H9 (cell line): ENCODE data around the gene GPR137B. TPM values are rescaled to one million over a fixed set of nuclear protein-coding genes. Genes with fewer than 3 reads are reported as not detected.

Source experiments
- DNase-seq: peaks from one replicate; pipeline ENCODE4 v3.0.0-alpha.2; 2017
- H2AFZ ChIP-seq: one replicate; pipeline ENCODE4 v1.6.1; 2013; ENCODE audit warnings: mild to moderate bottlenecking, low read length, control low read depth, moderate library complexity
- H2AK5ac ChIP-seq: 2 replicates; pipeline ENCODE4 v1.6.1; 2013; ENCODE audit warnings: low read length, control low read depth, mixed read lengths; ENCODE audit not compliant: insufficient read length
- H2BK120ac ChIP-seq: one replicate; pipeline ENCODE4 v1.6.1; 2013; ENCODE audit warnings: low read depth, mild to moderate bottlenecking, low read length, control low read depth, inconsistent platforms; ENCODE audit not compliant: poor library complexity, severe bottlenecking
- H2BK12ac ChIP-seq: 2 replicates; pipeline ENCODE4 v1.6.1; 2013; ENCODE audit warnings: low read length, control low read depth, mixed read lengths, low read depth; ENCODE audit not compliant: insufficient read length
- H2BK15ac ChIP-seq: 2 replicates; pipeline ENCODE4 v1.6.1; 2013; ENCODE audit warnings: low read depth, low read length, control low read depth
- H2BK20ac ChIP-seq: one replicate; pipeline ENCODE4 v1.6.1; 2013; ENCODE audit warnings: low read depth, mild to moderate bottlenecking, low read length, control low read depth, inconsistent platforms; ENCODE audit not compliant: poor library complexity, severe bottlenecking
- H2BK5ac ChIP-seq: 2 replicates; pipeline ENCODE4 v1.6.1; 2013; ENCODE audit warnings: low read length, control low read depth, mixed read lengths; ENCODE audit not compliant: insufficient read length
- H3K14ac ChIP-seq: 2 replicates; pipeline ENCODE4 v1.6.1; 2013; ENCODE audit warnings: low read length, control low read depth; ENCODE audit not compliant: insufficient read depth
- H3K18ac ChIP-seq: 2 replicates; pipeline ENCODE4 v1.6.1; 2013; ENCODE audit warnings: low read depth, mild to moderate bottlenecking, mixed read lengths, low read length, control low read depth; ENCODE audit not compliant: insufficient read length
- H3K23ac ChIP-seq: 2 replicates; pipeline ENCODE4 v1.6.1; 2013; ENCODE audit warnings: low read length, control low read depth, mixed read lengths, low read depth; ENCODE audit not compliant: insufficient read length
- H3K23me2 ChIP-seq: 2 replicates; pipeline ENCODE4 v1.6.1; 2013; ENCODE audit warnings: low read depth, mild to moderate bottlenecking, mixed read lengths, low read length, control low read depth; ENCODE audit not compliant: insufficient read length, poor library complexity, severe bottlenecking
- H3K27ac ChIP-seq: 2 replicates; pipeline ENCODE4 v1.5.1; 2013; ENCODE audit warnings: low read length, control low read depth, mixed read lengths, low read depth; ENCODE audit not compliant: insufficient read length
- H3K27me3 ChIP-seq: 2 replicates; pipeline ENCODE4 v1.6.1; 2013; ENCODE audit warnings: low read length, control low read depth, inconsistent platforms; ENCODE audit not compliant: insufficient read depth
- H3K4ac ChIP-seq: 2 replicates; pipeline ENCODE4 v1.6.1; 2013; ENCODE audit warnings: low read depth, mild to moderate bottlenecking, control low read depth, inconsistent platforms, low read length, moderate library complexity
- H3K4me1 ChIP-seq: 2 replicates; pipeline ENCODE4 v1.6.1; 2013; ENCODE audit warnings: low read length, control low read depth, inconsistent platforms; ENCODE audit not compliant: insufficient read depth
- H3K4me2 ChIP-seq: 2 replicates; pipeline ENCODE4 v1.6.1; 2013; ENCODE audit warnings: low read length, control low read depth, mixed read lengths; ENCODE audit not compliant: insufficient read length, insufficient read depth
- H3K56ac ChIP-seq: 2 replicates; pipeline ENCODE4 v1.6.1; 2013; ENCODE audit warnings: low read depth, mild to moderate bottlenecking, mixed read lengths, low read length, control low read depth; ENCODE audit not compliant: insufficient read length
- H3K79me1 ChIP-seq: 2 replicates; pipeline ENCODE4 v1.6.1; 2013; ENCODE audit warnings: low read depth, mild to moderate bottlenecking, moderate library complexity, low read length, control low read depth, inconsistent platforms; ENCODE audit not compliant: insufficient read depth, poor library complexity, severe bottlenecking
- H3K79me2 ChIP-seq: 2 replicates; pipeline ENCODE4 v1.6.1; 2013; ENCODE audit warnings: low read length, control low read depth, inconsistent platforms; ENCODE audit not compliant: insufficient read depth
- H3K9ac ChIP-seq: 2 replicates; pipeline ENCODE4 v1.6.1; 2013; ENCODE audit warnings: low read length, control low read depth, mixed read lengths; ENCODE audit not compliant: insufficient read length; ENCODE audit errors: extremely low read depth
- H3K9me3 ChIP-seq: one replicate; pipeline ENCODE4 v1.6.1; 2013; ENCODE audit warnings: low read depth, low read length, inconsistent platforms; ENCODE audit not compliant: control insufficient read depth
- H3T11ph ChIP-seq: one replicate; pipeline ENCODE4 v1.6.1; 2013; ENCODE audit warnings: mild to moderate bottlenecking, low read length, control low read depth, inconsistent platforms
- H4K20me1 ChIP-seq: one replicate; pipeline ENCODE4 v1.6.1; 2013; ENCODE audit not compliant: control insufficient read depth, insufficient read length, insufficient read depth
- H4K5ac ChIP-seq: 2 replicates; pipeline ENCODE4 v1.6.1; 2013; ENCODE audit warnings: low read depth, mild to moderate bottlenecking, mixed read lengths, low read length, control low read depth; ENCODE audit not compliant: insufficient read length
- H4K8ac ChIP-seq: replicated peaks from 2 replicates; pipeline ENCODE4 v1.6.1; 2013; ENCODE audit warnings: low read length, control low read depth, mixed read lengths, low read depth; ENCODE audit not compliant: insufficient read length
- H4K91ac ChIP-seq: 2 replicates; pipeline ENCODE4 v1.6.1; 2013; ENCODE audit warnings: low read depth, mild to moderate bottlenecking, moderate library complexity, mixed read lengths, low read length, control low read depth; ENCODE audit not compliant: insufficient read length
- H3K27ac Mint-ChIP-seq, 3 experiments: 2 replicates in 2 of 3; 3 replicates in 1 of 3; pipeline ENCODE4 v1.8.0; 2020 to 2021; ENCODE audit warnings: mixed read lengths in 3 of 3, mild to moderate bottlenecking in 1 of 3, moderate library complexity in 1 of 3
- H3K27me3 Mint-ChIP-seq: 2 replicates; pipeline ENCODE4 v1.8.0; 2021; ENCODE audit warnings: low read depth, mild to moderate bottlenecking, moderate library complexity, mixed read lengths
- H3K36me3 Mint-ChIP-seq, 3 experiments: 2 replicates in 2 of 3; 3 replicates in 1 of 3; pipeline ENCODE4 v1.8.0; 2020 to 2021; ENCODE audit warnings: low read depth in 3 of 3, mixed read lengths in 3 of 3; ENCODE audit not compliant: insufficient read depth in 1 of 3
- H3K4me1 Mint-ChIP-seq, 2 experiments: 2 replicates each; pipeline ENCODE4 v1.8.0; 2020; ENCODE audit warnings: mixed read lengths in 2 of 2
- H3K4me3 Mint-ChIP-seq, 2 experiments: 2 replicates in 1 of 2; 3 replicates in 1 of 2; pipeline ENCODE4 v1.8.0; 2020 to 2021; ENCODE audit warnings: mild to moderate bottlenecking in 2 of 2, mixed read lengths in 2 of 2, moderate library complexity in 1 of 2
- H3K9me3 Mint-ChIP-seq, 2 experiments: 2 replicates in 1 of 2; 3 replicates in 1 of 2; pipeline ENCODE4 v1.8.0; 2020; ENCODE audit warnings: mild to moderate bottlenecking in 2 of 2, mixed read lengths in 2 of 2, moderate library complexity in 1 of 2
- CTCF ChIP-seq: fragments of 200-600 bp; sonication (generic); conservative IDR thresholded peaks from 3 replicates; pipeline ENCODE4 v1.8.0; 2021; ENCODE audit warnings: antibody characterized with exemption, mild to moderate bottlenecking
- WGBS: extraction: QIAGEN DNeasy Blood & Tissue Kit; methylation state at CpG from one replicate; pipeline ENCODE4 v1.1.7; 2013; ENCODE audit warnings: missing lambda C conversion rate, low lambda C conversion rate, mixed read lengths; ENCODE audit not compliant: insufficient read length; ENCODE audit errors: extremely low coverage; 5-methylcytosine and 5-hydroxymethylcytosine counted together
- total RNA-seq: library from RNA; stranded (reverse); gene quantifications from 2 replicates; pipeline ENCODE4 v1.2.1, GENCODE V29; 2021

GPR137B gene
- total RNA-seq, 1 experiment from 2014 or later: 5.9 TPM

DNA sequence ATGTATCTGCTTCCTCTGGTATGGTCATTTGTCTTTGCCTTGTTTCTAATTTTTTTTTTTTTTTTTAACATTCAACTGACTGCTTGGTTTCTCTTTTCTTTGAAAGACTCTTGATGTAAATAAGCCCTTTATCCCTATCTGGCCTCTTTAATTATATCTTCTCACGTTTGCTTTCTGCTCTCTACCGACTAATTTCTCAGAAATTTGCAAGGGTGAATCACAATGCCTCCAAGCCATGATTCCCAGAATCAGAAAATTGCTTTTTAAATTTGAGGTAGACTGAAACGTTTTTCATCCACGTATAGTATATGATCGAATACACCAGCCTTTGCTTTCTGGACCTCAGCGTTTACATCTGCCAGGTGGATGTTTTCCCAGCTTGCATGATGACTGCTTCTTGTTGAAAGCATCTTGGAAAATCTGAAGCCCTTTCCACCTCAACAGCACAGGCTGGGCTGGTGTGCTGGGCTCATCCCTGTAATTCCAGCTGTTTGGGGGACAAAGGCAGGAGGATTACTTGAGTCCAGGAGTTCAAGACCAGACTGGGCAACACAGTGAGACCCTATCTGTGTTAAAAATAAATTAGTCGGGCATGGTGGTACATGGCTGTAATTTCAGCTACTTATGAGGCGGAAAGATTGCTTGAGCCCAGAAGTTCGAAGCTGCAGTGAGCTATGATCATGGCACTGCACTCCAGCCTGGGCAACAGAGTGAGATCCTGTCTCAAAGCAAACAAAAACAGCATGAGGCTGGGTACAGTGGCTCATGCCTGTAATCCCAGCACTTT is 35.0 kb upstream of the GPR137B start:
- H3K27ac Mint-ChIP-seq: no peak overlapping the region
- WGBS: no CpG with 5 or more reads among the region's 9 CpGs
- H3K4me2 ChIP-seq: no peak overlapping the region

More for the DNA sequence above, 35.0 kb upstream of the GPR137B start:
- Histone ChIP-seq H3K4ac (no peak overlapping the region), H3K9me3 (no peaks in the 10 kb centered on the region), H3K18ac (no peak overlapping the region), H3K27ac (no peak overlapping the region), H3K14ac (no peak overlapping the region), H3T11ph (no peak overlapping the region), H2AK5ac (no peak overlapping the region), H3K79me1 (no peaks in the 10 kb centered on the region), H4K91ac (no peak overlapping the region), H2AFZ (no peak overlapping the region), H3K9ac (no peak overlapping the region), H3K27me3 (no peaks in the 10 kb centered on the region), H2BK120ac (no peak overlapping the region), H3K79me2 (no peaks in the 10 kb centered on the region), H4K8ac (no peak overlapping the region), H2BK12ac (no peak overlapping the region), H4K5ac (no peak overlapping the region), H3K4me1 (peaks cover 2% of the 10 kb centered on the region; the same call in 1 of the 2 replicates), H3K23me2 (no peaks in the 10 kb centered on the region), H2BK15ac (no peak overlapping the region), H4K20me1 (no peaks in the 10 kb centered on the region), H2BK20ac (no peak overlapping the region), H2BK5ac (no peak overlapping the region), H3K23ac (no peak overlapping the region), H3K56ac (no peak overlapping the region)
- DNase-seq: no peak
- peaks cover 4% of the 10 kb centered on the region for H3K27me3 Mint-ChIP-seq
- no peaks in the 10 kb centered on the region for H3K9me3 Mint-ChIP-seq
- H3K4me3 Mint-ChIP-seq: no peak overlapping the region
- H3K36me3 Mint-ChIP-seq: no peaks in the 10 kb centered on the region
- H3K4me1 Mint-ChIP-seq: peaks cover 10 to 12% of the 10 kb centered on the region in 2 experiments
- no peak for TF ChIP-seq CTCF
